K562 (cell line): ENCODE measurements around the gene NDUFB10. TPM values are rescaled to one million over a fixed set of nuclear protein-coding genes. Genes with fewer than 3 reads are reported as not detected.
A peak's percentile ranks its signal among the peaks of the same experiment; 100 is the strongest.

Source experiments
- DIDO1 ChIP-seq: fragments of 450-650 bp; IDR thresholded peaks from 2 replicates; pipeline ENCODE4 v1.6.1; 2016; ENCODE audit warnings: low read depth, missing biosample characterization, missing genetic modification characterization
- ELF2 ChIP-seq: fragments of 250-450 bp; sonication (Bioruptor Pico); IDR thresholded peaks from 2 replicates; pipeline ENCODE4 v1.5.0; 2021; ENCODE audit warnings: mild to moderate bottlenecking
- MGA ChIP-seq: fragments of 450-650 bp; IDR thresholded peaks from 2 replicates; pipeline ENCODE4 v1.6.1; 2016; ENCODE audit warnings: mild to moderate bottlenecking, moderate library complexity
- PREB ChIP-seq: sonication (generic); formaldehyde crosslinking; IDR thresholded peaks from 2 replicates; pipeline ENCODE4 v1.8.1; 2023; ENCODE audit warnings: mild to moderate bottlenecking, missing genetic modification reagents
- SNIP1 ChIP-seq: fragments of 450-650 bp; IDR thresholded peaks from 2 replicates; pipeline ENCODE4 v1.7.1; 2017; ENCODE audit warnings: low read depth, mild to moderate bottlenecking
- STAT6 ChIP-seq: sonication (generic); formaldehyde crosslinking; IDR thresholded peaks from 2 replicates; pipeline ENCODE4 v1.8.1; 2023; ENCODE audit warnings: mild to moderate bottlenecking, missing genetic modification reagents
- ZKSCAN1 ChIP-seq: fragments of 150-350 bp; IDR thresholded peaks from 2 replicates; pipeline ENCODE4 v1.6.1; 2016; ENCODE audit warnings: low read depth, low read length
- ZNF639 ChIP-seq, 2 experiments: fragments of 200-800 bp in 1 of 2; sonication (Bioruptor generic) in 1 of 2; sonication (generic) in 1 of 2; formaldehyde crosslinking in 1 of 2; IDR thresholded peaks in 1 of 2; conservative IDR thresholded peaks in 1 of 2; 2 replicates each; pipeline versions ENCODE4 v1.5.0 to v1.6.1; 2016 to 2020; ENCODE audit warnings: missing compliant biosample characterization in 1 of 2, missing genetic modification characterization in 1 of 2, missing genetic modification reagents in 1 of 2
- ZNF76 ChIP-seq: fragments of 250-450 bp; sonication (Bioruptor Pico); IDR thresholded peaks from 2 replicates; pipeline ENCODE4 v1.4.0; 2020; ENCODE audit warnings: mild to moderate bottlenecking, moderate library complexity, borderline replicate concordance
- polyA plus RNA-seq, 8 experiments: library from polyadenylated mRNA; depleted of rRNA in 4 of 8; stranded (reverse) in 5 of 8; unstranded in 3 of 8; fragments of >200 nt; fragmentation: Nextera tagmentation in 2 of 8; fragmentation: Illumina TruSeq in 1 of 8; extraction: Ambion mirVana in 2 of 8; extraction: Trizol in 1 of 8; gene quantifications; 2 replicates each; pipeline versions ENCODE4 v1.2.1 to v1.2.3, GENCODE V29; 2011 to 2014; ENCODE audit warnings: inconsistent platforms in 1 of 8, missing spikeins in 1 of 8
- total RNA-seq, 7 experiments: library from RNA; depleted of rRNA in 6 of 7; stranded (reverse); fragments of >200 nt in 6 of 7; fragmentation: Illumina TruSeq in 2 of 7; extraction: Trizol in 2 of 7; gene quantifications; 2 replicates each; pipeline versions ENCODE4 v1.2.1 to v1.2.3, GENCODE V29; 2011 to 2021; ENCODE audit warnings: low replicate concordance in 1 of 7

Gene NDUFB10
- total and polyA plus RNA-seq, 9 of the 15 experiments (the other 6 are each of a cell fraction or from before 2014, with no cell fraction given): 69.3 to 527 (median 161) TPM

GRCh38 chr16:1971796-1972489 is 12.6 kb downstream of the NDUFB10 start, which contains the start of gene TBL3 (continued):
- peak; percentile 48; the same call in 1 of the 2 replicates for TF ChIP-seq MGA
- no peak for TF ChIP-seq PREB
- TF ChIP-seq STAT6 (CRISPR knock-in tag): no peak; the same call in 1 of the 2 replicates
- TF ChIP-seq ELF2 (CRISPR knock-in tag): peak; percentile 98
- no peak for TF ChIP-seq SNIP1
- TF ChIP-seq ZKSCAN1: peak; percentile 94
- peak; percentile 98 for TF ChIP-seq DIDO1 (tag)
- TF ChIP-seq ZNF76 (CRISPR knock-in tag): no peak
- peak in 1 of 2 experiments; percentile 95; a peak in 2 of 4 replicates for TF ChIP-seq ZNF639 (CRISPR knock-in tag; conservative IDR thresholded peaks at IDR 0.05 in 1 of 2, IDR thresholded peaks at IDR 0.05 in 1 of 2)
